IPS DF 19.7 (cell line): ENCODE data around the gene UBE3B.

ENCODE experiments used
- DNase-seq: peaks from one replicate; pipeline ENCODE4 v3.0.0-alpha.2; 2013; ENCODE audit warnings: low read depth, low spot score

UBE3B gene

DNA sequence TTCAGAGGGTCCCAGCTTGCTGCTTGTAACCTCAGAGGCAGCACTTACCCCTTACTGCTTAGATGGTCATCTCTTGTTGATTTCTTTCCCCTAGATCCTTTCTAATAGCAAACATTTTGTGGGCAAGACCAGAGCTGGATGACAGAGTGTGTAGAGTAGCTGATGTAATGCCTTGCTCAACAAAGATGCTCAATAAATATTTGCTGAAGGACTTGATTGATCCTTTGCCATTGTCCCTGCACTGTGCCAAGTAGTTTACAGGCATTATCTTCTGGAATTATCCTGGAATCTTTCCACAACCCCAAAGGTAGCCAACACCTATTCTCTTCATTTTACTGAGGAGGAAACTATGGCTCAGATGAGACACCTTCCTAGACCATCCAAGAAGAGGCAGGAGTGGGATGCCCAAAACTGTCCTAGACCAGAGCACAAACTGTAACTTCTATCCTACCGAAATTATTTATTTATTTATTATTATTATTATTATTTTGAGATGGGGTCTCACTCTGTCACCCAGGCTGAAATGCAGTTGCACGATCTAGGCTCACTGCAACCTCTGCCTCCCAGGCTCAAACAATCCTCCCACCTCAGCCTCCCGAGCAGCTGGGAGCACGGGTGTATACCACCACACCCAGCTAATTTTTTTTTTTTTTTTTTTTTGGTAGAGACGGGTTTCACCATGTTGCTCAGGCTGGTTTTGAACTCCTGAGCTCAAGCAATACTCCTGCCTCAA lies 94.5 kb downstream of the UBE3B start:
- no peak for DNase-seq

DNA sequence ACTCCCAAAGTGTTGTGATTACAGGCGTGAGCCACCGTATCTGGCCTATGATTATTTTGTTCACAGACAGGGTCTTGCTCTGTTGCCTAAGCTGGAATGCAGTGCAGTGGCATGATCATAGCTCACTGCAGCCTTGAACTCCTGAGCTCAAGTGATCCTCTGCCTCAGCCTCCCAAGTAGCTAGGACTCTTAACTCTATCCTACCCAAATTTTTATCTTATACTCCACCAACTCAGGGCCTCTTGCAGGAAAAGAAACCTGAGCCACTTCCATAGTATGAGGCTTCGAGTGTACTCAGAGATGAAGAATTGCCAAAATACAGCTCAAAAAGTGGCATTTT lies 95.0 kb downstream of the UBE3B start:
- DNase-seq: no peak

DNA sequence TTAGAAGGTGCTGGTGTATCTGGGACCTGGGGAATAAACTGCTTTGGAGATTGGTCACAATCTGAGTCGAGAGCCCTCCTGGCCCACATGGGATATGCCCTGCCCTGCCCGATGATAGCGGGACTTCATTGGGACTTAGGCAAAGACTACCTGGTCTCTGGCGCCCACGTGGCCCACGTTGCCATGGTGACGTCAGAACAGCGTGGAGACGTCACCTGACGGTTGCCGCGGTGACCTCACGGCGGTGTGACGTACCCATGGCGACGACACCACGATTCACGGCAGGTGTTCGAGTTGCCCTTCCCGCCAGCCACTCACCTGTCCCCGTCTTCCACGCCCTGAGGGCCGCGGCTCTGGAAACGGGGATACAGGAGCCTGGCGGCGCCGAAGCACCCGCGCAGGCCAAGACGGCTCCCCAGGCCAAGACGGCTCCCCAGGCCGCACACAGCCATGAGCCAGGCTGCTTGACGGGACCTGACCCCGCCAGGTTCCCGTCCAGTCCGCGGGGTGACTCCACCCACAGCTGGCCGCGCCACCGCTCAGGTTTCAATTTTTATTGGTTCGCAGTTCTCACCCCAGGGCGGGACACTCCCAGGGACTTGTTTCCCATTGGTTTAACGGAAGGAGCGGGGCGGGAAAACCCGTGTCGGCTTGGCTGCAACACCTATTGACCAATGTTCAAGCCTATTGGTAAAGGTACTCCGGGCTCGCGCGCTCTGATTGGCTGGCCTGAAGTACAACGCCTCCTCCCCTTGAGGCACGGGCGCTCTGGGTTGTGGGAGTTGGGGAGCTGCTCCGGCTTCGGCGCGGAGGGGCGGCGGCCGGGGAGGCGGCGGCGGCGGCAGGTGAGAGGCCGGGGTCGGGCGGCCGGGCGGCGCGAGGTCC lies 95.8 kb downstream of the UBE3B start, which contains the start of the genes MMAB and MVK:
Gene MMAB (minus strand): TSS at position 476 of the 885 bp plus-strand sequence. CDS start 24 bp downstream, at position 452.
Gene MVK (plus strand): TSS at position 766 of the 885 bp plus-strand sequence. CDS start 1,029 bp downstream, outside the sequence.
- peak; percentile 99 for DNase-seq

DNA sequence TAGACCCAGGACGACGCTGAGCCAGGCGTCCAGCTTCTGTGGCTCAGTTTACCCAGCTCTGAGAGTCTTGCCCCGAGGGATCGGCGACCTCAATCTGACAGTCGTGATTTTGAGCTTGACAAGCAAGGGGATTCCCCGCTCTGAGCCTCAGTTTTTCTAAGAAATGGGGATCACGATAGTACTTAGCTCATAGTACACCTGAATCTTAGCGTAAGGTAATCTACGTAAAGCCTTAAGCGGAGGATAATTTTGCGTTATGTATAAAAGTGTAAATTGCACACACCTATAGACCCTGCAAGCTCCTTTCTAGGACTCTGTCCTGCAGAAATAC lies 96.4 kb downstream of the UBE3B start:
- DNase-seq: no peak

DNA sequence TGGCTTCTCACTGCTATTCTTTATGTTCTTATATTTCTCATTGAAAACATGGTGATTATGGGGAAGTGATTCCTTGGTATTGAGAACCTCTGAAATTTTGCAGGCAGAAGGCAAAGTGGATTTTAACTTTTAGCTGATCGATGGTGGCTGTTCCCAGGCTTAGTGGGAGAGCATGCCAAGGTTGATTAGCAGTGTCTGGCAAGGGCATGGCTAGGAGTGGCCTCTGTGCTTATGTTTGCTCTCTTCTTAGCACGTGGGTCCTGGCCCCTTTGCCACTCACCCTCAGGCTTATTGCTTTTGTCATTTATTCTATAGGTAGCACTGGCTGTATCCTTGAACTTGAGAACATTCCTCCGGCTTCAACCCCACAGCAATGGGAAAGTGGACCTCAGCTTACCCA lies 98.2 kb downstream of the UBE3B start:
- DNase-seq: no peak

DNA sequence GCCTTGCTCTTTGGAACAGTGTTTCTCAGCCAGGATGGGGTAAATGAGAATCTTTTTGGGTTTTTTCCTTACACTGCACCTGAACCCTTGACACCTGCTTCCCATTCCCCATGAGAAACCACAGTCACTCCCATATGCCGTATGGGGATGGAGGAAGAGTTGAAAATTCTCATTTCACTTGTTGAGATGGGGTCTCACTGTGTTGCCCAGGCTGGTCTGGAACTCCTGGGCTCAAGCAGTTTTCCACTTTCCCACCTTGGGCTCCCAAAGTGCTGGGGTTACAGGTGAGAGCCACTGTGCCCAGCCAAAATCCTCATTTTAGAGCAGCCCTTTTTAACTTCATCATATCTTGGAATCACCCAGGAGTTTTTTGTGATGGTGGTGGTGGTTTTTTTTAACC lies 99.9 kb downstream of the UBE3B start:
- DNase-seq: no peak

DNA sequence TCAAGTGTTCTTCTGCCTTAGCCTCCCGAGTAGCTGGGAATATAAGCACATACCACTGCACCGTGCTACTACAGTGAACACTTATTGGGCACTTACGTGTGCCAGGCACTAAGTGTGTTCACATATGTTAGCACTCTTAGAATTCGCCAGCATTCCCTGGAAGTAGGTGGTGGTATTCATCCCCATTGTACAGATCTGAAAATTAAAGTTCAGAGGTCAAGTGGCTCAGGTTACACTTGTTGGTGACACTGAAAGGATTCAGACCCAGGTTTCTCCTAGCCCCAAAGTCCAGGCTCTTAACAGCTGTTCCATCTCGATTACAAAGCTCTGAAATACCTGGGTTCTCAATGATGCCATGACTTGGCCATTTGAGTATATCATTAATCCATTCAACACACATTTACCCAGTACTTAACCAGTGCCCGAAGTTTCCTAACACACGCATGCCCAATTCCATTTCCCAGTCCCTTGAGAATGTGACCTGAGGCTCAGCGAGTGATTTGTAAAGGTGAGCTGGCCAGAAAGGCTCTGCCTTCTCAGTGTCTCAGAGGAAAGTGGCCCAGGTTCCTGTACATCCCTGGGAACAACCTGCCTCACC lies 101.0 kb downstream of the UBE3B start:
- DNase-seq: no peak

DNA sequence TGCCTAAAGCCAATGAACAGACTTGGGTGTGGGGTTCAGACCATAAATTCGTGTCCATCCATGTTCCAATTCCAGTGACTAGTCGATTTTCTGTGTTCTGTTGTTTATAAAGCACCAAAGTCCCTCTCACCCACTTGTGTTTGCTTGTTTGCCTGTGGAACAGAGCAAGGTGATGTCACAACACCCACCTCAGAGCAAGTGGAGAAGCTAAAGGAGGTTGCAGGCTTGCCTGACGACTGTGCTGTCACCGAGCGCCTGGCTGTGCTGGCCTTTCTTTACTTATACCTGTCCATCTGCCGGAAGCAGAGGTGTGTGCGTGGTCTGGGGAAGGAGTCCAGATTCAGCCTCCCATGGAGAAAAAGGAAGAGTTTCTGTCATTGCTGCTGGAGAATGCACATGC lies 102.2 kb downstream of the UBE3B start:
- DNase-seq: no peak

DNA sequence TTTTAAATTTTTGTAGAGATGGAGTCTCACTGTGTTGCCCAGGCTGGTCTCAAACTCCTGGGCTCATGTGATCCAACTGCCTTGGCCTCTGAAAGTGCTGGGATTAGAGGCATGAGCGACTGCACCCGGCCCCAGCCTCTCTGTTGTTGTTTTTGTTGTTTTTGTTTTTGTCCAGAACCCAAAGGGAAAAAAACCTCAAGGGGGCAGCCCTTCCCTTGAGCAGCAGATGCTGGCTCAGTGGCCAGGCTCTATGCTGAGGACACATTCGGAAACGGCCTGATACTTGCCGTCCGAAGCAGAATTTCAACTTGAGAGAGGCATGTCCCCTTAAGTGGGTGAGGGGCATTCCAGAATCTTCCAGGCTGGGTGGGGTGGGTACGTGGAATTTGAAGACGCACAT lies 102.8 kb downstream of the UBE3B start:
- DNase-seq: no peak

DNA sequence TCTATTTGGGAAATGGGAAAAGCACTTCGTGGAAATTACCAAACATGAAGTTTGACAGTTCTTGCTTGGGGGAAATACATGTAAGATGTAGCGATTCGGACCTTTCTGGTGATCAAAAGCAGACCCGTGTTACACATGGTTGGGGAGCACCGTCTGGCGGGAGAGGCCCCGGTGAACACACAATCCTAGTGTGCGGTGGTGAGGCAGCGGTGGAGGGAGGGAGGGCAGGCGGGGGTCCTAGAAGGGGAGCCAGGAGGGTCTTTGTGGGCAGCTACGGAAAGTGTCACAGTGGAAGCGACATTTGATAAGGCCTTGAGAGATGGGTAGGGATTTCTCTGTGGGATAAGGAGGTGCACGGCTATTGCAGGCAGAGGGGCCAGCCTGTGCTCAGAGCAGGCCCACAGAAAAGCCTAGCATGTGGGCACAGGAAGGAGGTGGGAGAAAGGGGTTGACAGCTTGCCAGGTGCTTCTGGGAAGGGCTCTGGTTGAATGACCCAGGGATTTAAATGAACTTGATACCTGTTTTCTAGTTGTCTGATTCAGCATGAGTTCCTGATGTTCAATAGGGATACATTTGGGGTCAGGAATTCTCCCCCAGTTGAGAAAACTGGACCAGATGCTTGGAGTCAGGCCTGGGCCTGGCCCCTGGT lies 103.4 kb downstream of the UBE3B start:
- DNase-seq: no peak

DNA sequence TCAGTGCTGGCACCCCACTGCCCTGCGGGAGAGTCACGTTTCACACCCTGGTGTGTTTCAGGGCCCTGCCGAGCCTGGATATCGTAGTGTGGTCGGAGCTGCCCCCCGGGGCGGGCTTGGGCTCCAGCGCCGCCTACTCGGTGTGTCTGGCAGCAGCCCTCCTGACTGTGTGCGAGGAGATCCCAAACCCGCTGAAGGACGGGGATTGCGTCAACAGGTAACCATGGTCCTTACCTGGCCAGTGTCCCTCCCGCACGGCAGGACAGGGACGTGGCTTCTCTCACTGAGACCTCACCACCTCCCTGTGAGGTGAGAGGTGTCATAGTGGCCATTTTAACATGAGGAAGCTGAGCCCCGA lies 103.9 kb downstream of the UBE3B start:
- DNase-seq: no peak

DNA sequence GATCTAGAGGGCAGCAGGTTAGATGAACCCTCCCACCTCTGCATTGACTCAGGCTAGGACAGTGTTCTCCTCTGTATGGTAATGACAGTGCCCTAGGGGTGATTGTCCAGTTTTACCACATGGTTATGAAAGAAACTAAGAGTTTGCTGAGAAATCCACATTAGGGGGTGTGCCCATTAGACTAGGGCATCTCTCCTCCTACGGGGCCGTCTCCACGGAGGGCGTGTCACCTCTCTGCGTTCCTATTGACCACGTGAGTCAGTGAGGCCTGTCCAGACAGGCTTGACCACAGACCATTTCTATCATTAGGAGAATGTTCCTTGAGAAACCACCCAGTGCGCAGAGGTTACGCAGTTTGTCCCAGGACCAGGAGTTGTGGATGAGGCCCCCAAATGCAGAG lies 104.4 kb downstream of the UBE3B start:
- no peak for DNase-seq

DNA sequence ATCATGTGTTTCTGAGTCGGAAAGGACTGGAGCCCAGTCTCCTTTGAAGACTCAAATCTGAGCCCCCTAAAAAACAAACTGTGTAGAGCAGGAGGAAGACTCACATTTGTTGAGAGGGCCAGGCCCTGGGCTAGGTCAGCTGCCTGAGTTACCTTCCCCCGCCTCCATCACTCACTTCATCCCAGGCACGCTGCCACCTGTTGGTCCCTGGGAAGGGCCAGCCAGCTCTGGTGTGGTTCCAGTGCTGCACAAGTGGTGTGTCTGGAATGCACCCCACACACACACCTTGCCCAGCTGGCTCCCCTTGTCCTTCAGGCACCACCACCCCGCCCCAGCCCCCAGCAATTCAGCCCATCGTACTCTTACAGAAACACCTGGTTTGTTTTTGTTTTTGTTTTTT lies 105.2 kb downstream of the UBE3B start:
- DNase-seq: no peak

DNA sequence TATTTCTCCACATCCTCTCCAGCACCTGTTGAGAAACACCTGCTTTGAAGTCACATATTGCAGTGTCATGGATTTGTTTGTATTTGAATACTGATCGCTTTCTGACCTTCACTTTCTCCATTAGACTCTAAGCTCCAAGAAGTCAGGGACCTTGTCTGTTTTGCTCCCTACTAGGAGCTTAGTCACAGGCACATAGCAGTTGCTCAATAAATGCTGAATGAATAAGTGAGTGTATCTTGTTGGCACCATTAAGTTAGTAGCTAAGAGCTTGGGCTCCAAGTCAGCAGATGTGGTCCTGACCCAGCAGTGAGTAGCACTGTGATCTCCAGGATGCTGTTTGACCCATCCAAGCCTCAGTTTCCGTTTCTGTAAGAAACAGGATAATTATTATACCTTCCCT lies 106.3 kb downstream of the UBE3B start:
- no peak for DNase-seq
